Thyroid gland (tissue), 4 donors: ENCODE data around the gene MSH5.

ENCODE experiments used
- CTCF ChIP-seq, 6 experiments: fragments of 200-600 bp in 3 of 6; fragments of 450-650 bp in 3 of 6; sonication (generic) in 3 of 6; IDR thresholded peaks; one replicate each; pipeline ENCODE4 v1.5.1; 2016 to 2019; ENCODE audit warnings: antibody characterized with exemption in 6 of 6, mild to moderate bottlenecking in 2 of 6, inconsistent platforms in 1 of 6, moderate library complexity in 1 of 6
- POLR2A ChIP-seq, 2 donors: fragments of 450-650 bp; IDR thresholded peaks; one replicate each; pipeline ENCODE4 v1.6.1; 2017; ENCODE audit warnings: antibody characterized with exemption in 2 of 2, mild to moderate bottlenecking in 2 of 2, moderate library complexity in 1 of 2

GRCh38 chr6:31729979-31730630 is 9.7 kb upstream of the MSH5 start:
- TF ChIP-seq CTCF (IDR thresholded peaks at IDR 0.05) (no peak), POLR2A (IDR thresholded peaks at IDR 0.05) (peak; percentile 57 to 79)
